ENCODE data around the gene ASAP3. TPM values are rescaled to one million over a fixed set of nuclear protein-coding genes. Genes with fewer than 3 reads are reported as not detected.

Gene ASAP3
- total RNA-seq, 3 donors from 2014 or later = 0.49 to 0.90 (median 0.66) TPM

DNA sequence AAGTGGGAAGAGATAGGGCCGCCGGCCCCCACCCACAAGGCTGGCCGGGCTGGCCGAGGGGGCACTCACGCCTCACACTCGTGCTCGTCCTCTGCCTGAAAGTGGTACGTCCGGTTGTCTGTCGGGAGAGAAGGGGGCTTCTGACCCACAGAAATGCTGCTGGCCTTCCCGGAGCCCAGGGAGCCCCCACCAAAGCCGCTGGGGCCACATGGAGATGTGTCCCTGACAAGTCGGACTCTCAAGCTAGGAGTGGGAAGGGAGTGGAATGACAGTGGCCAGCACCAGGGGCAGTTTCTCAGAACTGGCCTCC is 46.7 kb downstream of the ASAP3 start:
- no peaks in the 10 kb centered on the region for H3K4me1 Mint-ChIP-seq (ENCODE audit: low read depth)
- H3K4me3 Mint-ChIP-seq = no peak overlapping the region
- H3K36me3 Mint-ChIP-seq (ENCODE audit: insufficient read depth) = no peaks in the 10 kb centered on the region
- no peak for ATAC-seq
- no peak for DNase-seq
- no peaks in the 10 kb centered on the region for H3K9me3 Mint-ChIP-seq
- H3K27me3 Mint-ChIP-seq (ENCODE audit: low read depth) = no peaks in the 10 kb centered on the region

DNA sequence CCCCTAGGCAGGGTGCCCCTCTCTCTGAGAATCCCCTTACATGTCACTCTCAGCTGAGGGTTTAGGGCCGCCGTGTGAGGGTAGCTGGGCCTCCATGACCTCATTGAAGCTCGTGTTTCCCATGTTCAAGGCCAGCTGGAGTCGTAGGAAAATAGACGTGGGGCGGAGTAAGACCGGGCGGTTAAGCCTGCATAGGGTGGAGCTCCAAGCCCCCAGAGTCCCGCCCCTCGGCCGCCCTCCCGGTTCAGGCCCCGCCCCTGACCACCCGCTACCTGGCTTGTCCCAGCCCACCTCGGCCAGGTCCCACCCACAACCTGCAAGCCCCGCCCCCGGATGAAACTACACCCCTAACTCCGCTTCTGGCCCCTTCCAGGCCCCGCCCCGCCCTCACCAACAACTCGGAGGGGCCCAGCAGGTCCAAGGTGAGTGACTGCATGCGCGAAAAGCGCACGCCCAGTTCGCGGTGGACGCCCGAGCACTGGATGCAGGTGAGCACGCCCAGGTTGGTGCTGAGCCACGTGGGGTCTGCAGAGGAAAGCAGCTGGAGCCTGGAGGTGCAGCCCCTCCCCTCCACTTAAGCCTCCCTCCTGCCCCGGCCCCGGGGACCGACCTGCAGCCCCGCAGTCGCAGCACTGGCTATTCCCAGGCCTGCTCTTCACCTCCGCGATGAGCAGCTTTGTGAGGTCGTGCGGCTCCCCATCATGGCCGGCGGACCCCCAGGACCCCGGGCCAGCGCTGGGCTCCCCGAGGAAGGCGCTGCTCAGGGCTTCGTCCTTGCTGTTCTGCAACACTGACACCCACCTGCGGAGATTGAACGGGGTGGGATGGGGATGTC is 47.2 kb downstream of the ASAP3 start:
- Mint-ChIP-seq H3K4me1 (ENCODE audit: low read depth) (no peaks in the 10 kb centered on the region), H3K36me3 (ENCODE audit: insufficient read depth) (no peaks in the 10 kb centered on the region), H3K9me3 (no peaks in the 10 kb centered on the region), H3K4me3 (no peak overlapping the region), H3K27me3 (ENCODE audit: low read depth) (no peaks in the 10 kb centered on the region)
- ATAC-seq (peak; percentile 28 to 75), DNase-seq (no peak)

DNA sequence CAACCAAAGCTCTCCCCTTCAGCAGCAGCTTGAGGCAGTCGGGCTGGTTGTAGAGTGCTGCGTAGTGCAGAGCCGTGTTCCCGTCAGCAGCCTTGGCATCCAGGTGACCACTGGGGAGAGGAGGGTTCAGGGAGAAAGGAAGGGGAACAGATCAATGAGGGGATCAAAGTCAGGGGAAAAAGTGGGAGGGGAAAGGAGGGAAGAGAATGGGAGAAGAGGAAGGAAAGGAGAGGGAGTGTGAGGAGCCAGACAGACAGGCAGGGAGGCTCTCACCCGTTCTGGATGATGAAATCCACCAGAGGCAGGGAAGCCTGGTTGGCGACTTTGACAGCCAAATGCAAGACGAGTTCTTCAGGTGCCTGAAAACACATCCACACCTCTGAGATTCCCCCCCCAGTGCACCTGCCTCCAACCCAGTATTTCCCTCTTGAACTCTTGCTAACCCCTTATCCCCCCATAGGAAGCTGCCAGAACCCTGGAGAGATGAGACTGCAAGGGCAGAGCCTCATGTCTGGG is 49.7 kb downstream of the ASAP3 start:
- no peaks in the 10 kb centered on the region for H3K4me1 Mint-ChIP-seq (ENCODE audit: low read depth)
- no peaks in the 10 kb centered on the region for H3K27me3 Mint-ChIP-seq (ENCODE audit: low read depth)
- no peak for ATAC-seq
- H3K4me3 Mint-ChIP-seq = no peak overlapping the region
- no peak for DNase-seq
- no peaks in the 10 kb centered on the region for H3K9me3 Mint-ChIP-seq
- no peaks in the 10 kb centered on the region for H3K36me3 Mint-ChIP-seq (ENCODE audit: insufficient read depth)

DNA sequence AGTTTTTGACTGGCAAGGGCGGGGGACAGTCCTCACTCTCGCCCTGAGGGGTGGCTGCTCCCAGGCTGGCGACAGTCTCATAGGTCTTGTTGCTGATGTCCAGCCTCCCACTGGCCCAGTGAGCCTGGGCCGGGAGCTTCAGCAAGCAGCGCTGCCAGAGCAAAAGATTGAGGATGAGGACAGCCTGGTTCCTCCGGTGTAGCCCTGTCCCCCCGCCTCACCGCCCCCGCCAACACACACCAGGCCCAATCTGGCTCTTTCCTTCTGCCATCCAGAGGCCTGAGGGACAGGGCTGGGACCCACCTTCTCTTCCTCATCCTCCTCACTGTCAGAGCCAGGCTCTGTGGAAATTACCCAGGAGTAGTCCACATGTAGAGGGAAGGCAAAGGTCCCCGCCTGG is 50.9 kb downstream of the ASAP3 start:
- no peak overlapping the region for H3K4me3 Mint-ChIP-seq
- ATAC-seq = no peak
- no peaks in the 10 kb centered on the region for H3K4me1 Mint-ChIP-seq (ENCODE audit: low read depth)
- no peaks in the 10 kb centered on the region for H3K9me3 Mint-ChIP-seq
- H3K27me3 Mint-ChIP-seq (ENCODE audit: low read depth) = no peaks in the 10 kb centered on the region
- no peaks in the 10 kb centered on the region for H3K36me3 Mint-ChIP-seq (ENCODE audit: insufficient read depth)
- no peak for DNase-seq

DNA sequence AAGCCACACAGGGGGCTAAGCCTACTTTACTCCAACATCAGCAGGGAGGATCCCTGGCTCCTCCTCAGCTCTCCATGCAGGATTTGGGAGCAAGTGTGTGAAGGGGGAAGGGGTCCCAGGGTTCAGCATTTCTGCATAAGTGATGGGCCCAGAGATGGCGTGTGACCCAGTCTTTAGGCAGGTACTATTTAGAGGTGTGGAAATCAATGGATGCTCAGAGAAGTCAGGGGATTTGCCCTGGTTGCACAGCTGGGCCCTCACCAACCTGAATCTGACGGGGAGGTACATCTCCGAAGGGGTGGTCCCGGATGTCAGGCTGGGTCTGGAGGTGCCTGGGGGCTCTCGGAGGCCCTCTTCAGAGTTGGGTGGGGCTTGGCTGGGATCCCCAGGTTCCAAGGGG is 52.5 kb downstream of the ASAP3 start:
- H3K36me3 Mint-ChIP-seq (ENCODE audit: insufficient read depth) = no peaks in the 10 kb centered on the region
- H3K9me3 Mint-ChIP-seq = no peaks in the 10 kb centered on the region
- no peak for DNase-seq
- H3K27me3 Mint-ChIP-seq (ENCODE audit: low read depth) = no peaks in the 10 kb centered on the region
- H3K4me3 Mint-ChIP-seq = no peak overlapping the region
- ATAC-seq = no peak
- H3K4me1 Mint-ChIP-seq (ENCODE audit: low read depth) = no peaks in the 10 kb centered on the region

DNA sequence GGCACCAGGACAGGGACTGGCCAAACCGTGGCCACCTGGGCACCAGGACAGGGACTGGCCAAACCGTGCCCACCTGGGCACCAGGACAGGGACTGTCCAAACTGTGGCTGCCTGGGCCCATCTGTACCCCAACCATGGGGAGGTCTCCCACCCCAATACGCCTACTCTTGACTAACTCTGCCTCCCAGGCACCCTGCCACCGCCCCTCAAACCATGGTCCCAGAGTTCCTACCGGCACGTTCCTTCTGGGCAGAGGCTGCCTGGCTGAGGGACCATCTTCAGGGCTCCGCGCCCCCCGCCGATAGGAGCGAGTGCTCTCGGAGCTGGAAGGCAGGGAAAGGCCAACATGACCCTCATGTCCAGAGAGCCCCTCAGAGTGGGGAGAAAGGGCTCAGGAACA is 53.2 kb downstream of the ASAP3 start:
- no peaks in the 10 kb centered on the region for H3K4me1 Mint-ChIP-seq (ENCODE audit: low read depth)
- H3K27me3 Mint-ChIP-seq (ENCODE audit: low read depth) = peaks cover 6% of the 10 kb centered on the region
- DNase-seq (no peak), ATAC-seq (no peak)
- no peaks in the 10 kb centered on the region for H3K36me3 Mint-ChIP-seq (ENCODE audit: insufficient read depth)
- H3K4me3 Mint-ChIP-seq = no peak overlapping the region
- H3K9me3 Mint-ChIP-seq = no peaks in the 10 kb centered on the region

DNA sequence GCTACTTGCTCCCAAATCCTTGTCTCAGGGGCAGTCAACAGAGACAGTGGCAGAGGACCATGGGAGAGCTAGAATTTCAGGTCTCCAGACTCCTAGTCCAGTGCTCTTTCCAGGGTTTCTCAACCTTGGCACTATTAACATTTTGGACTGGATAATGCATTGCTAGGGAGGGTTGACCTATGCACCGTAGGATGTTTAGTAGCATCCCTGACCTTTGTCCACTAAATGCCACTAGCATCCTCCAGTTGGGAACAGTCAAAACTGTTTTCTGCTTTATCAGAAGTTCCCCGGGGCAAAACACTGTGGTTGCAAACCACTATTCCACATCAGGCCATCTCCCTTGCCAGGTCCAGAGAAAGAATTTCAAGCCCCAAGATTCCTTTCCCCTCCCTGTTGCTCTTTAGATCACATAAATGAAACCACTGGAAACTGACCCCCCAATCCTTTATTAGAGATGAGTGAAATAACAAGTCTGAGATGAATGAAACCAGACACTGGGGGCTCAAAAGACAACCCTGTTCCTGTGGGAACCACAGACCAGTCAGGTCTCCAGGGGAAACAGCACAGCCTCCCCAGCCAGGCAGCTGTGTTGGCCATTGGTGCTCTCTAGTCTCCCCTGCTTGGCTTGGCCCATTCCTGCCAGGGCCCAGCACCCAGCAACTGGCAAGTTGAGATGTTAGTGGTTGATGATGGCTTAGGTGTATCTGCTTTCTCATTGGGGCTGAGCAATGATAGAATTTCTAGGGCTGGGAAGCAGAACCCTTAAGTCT is 55.7 kb downstream of the ASAP3 start:
- DNase-seq (no peak), ATAC-seq (no peak)
- Mint-ChIP-seq H3K4me1 (ENCODE audit: low read depth) (peaks cover 4% of the 10 kb centered on the region), H3K4me3 (no peak overlapping the region), H3K9me3 (no peaks in the 10 kb centered on the region), H3K27me3 (ENCODE audit: low read depth) (peaks cover 6% of the 10 kb centered on the region), H3K36me3 (ENCODE audit: insufficient read depth) (no peaks in the 10 kb centered on the region)

DNA sequence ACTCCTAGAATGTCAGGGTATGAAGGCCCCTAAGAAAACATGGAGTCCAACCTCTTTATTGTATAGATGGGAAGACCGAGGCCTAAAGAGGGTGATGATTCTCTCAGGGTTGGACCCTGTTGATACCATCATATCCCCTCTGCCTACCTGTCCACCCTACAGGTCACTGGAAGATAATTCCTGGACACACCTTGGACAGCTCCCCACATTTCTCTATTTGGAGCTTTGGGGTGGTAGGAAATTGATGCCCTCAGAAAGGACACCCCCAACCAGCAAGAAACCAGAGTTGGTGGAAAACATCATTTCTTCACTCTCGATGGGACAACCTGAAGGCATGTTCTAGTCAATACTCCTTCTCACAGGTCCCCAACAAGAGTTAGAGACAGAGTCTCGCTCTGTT is 56.4 kb downstream of the ASAP3 start:
- no peaks in the 10 kb centered on the region for H3K9me3 Mint-ChIP-seq
- peaks cover 6% of the 10 kb centered on the region for H3K27me3 Mint-ChIP-seq (ENCODE audit: low read depth)
- no peaks in the 10 kb centered on the region for H3K36me3 Mint-ChIP-seq (ENCODE audit: insufficient read depth)
- no peak for ATAC-seq
- peaks cover 12% of the 10 kb centered on the region for H3K4me1 Mint-ChIP-seq (ENCODE audit: low read depth)
- no peak for DNase-seq
- no peak overlapping the region for H3K4me3 Mint-ChIP-seq

DNA sequence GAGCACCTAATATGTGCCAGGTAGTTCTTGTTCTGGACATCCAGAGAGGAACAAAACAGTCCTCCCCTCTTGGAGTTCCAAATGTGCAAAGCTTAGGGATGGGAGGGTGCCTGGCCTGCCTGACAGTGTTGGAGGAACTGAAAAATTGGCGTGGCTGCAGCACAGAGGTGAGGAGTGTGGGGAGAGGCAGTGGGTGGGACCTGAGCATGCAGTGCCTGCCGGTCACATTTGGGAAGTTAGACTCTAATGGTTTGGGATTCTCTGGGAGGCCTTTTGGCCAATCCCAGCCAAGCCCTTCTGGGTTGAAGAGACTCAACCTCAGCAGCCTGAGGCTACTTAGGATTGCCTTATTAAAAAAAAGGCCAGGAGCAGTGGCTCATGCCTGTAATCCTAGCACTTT is 57.2 kb downstream of the ASAP3 start:
- ATAC-seq = no peak

DNA sequence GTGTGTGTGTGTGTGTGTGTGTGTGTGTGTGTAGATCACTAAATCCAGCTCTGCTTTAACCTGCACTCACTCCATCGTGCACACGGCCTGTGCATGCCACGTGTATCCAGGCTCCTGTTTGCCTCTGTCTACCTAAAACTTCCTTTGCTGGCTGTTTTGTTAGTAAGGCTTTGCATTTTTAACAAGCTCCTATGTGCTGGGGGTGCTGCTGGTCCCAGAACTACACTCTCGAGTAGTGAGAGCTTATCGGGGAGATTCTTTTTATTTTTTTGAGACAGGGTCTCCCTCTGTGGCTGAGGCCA is 58.8 kb downstream of the ASAP3 start:
- Mint-ChIP-seq H3K4me3 (peak overlapping the region; percentile 66), H3K4me1 (ENCODE audit: low read depth) (peaks cover 20% of the 10 kb centered on the region), H3K27me3 (ENCODE audit: low read depth) (peaks cover 6% of the 10 kb centered on the region), H3K36me3 (ENCODE audit: insufficient read depth) (no peaks in the 10 kb centered on the region), H3K9me3 (no peaks in the 10 kb centered on the region)
- DNase-seq = no peak
- ATAC-seq = no peak

More for the DNA sequence above, 57.2 kb downstream of the ASAP3 start:
- Mint-ChIP-seq H3K27me3 (ENCODE audit: low read depth) (peaks cover 6% of the 10 kb centered on the region), H3K36me3 (ENCODE audit: insufficient read depth) (no peaks in the 10 kb centered on the region), H3K9me3 (no peaks in the 10 kb centered on the region), H3K4me1 (ENCODE audit: low read depth) (peaks cover 19% of the 10 kb centered on the region), H3K4me3 (no peak overlapping the region)
- DNase-seq = no peak

DNA sequence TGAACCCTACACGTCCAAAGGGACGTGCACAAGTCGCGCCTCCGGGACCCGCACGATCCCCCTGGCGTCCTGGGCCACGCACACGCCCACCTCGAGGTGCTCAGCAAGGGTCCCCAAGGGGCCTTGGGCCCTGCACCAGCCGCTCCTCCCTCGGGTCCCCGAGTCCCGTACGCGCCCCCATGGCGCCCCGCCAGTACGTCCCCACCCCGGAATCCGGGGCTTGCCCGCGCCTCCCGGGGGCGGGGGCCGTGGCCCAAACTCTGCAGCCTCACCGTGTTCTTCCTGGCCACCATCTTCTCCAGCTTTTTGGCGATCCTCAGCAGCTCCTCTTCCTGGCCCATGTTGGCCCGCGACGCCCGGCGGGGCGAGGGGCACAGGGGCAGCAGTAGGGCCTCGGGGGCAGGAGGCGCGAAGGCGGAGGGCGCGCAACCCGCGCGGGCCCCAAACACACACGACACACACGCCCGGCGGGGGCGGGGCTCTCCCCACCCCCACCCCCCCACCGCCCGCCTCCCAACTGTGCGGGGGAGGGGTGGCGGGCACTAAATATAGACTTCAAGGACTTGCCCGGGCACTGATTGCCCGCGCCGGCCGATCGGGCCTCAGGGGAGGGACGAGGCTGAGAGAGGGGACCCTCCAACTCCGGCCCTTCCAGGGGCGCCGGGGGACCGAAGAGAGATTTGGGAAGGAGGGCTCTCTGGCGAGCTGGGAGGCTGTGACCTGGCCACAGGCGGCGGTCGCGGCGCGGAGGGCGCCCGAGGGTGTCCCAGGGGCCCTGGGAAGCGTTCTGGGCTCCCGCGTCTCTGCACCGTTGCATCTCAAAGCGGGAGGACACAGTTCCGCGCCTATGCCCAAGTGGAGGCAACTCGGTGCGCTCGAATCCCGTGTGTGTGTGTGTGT is 59.4 kb downstream of the ASAP3 start, which contains the start of gene TCEA3:
TCEA3 (minus strand) TSS at position 456 of the 900 bp plus-strand sequence; CDS start at position 341, 115 bp downstream.
- ATAC-seq (peak; percentile 51 to 55), DNase-seq (peak; percentile 14)
- Mint-ChIP-seq H3K36me3 (ENCODE audit: insufficient read depth) (no peaks in the 10 kb centered on the region), H3K4me3 (peak within 1 kb of the TSS; percentile 82), H3K27me3 (ENCODE audit: low read depth) (peaks cover 6% of the 10 kb centered on the region), H3K4me1 (ENCODE audit: low read depth) (peaks cover 23% of the 10 kb centered on the region), H3K9me3 (no peaks in the 10 kb centered on the region)

DNA sequence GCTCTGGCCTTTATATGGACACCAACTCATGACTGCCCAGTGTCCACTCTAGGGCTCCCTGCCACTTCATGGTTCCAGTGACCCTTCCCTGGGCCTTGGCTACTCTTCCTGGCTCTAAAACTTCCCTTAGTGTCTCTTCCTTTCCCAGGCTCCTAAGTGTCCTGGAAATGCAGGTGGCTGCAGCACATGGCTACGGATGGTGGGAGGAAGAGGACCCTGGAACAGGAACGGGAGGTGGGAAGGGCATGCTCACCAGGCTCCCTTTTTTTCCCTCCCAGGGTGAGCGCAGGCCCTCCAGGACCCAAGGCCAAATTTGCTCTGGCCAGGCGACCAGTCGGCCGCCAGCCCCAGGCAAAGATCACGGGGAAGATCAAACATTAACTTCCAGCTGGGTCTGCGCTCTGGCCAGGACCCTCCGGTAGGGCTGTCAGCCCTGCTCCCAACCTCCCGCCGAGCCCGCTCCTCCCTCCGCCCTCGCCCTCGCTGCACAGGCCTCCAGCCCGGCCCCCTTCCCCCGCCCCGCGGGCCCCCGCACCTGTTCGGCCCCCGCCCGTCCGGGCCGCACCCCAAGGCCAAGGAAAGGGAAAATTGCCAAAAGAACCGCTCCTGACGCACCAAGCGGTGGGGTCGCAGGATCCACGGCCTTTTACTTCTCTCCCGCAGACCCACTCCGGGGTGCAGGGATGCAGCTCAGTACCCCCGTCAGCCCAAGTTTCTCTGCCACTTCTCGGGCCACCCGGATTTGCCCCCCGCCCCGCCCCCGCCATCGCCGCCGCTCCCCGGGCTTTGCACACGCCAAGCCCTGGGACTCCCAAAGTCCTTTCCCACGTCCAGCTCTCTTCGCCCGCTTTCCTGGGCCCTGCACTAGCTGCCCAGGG is 60.3 kb downstream of the ASAP3 start:
- ATAC-seq (peak; percentile 24 to 26), DNase-seq (no peak)
- no peaks in the 10 kb centered on the region for H3K36me3 Mint-ChIP-seq (ENCODE audit: insufficient read depth)
- peaks cover 6% of the 10 kb centered on the region for H3K27me3 Mint-ChIP-seq (ENCODE audit: low read depth)
- peak overlapping the region; percentile 82 for H3K4me3 Mint-ChIP-seq
- peaks cover 23% of the 10 kb centered on the region for H3K4me1 Mint-ChIP-seq (ENCODE audit: low read depth)
- H3K9me3 Mint-ChIP-seq = no peaks in the 10 kb centered on the region

DNA sequence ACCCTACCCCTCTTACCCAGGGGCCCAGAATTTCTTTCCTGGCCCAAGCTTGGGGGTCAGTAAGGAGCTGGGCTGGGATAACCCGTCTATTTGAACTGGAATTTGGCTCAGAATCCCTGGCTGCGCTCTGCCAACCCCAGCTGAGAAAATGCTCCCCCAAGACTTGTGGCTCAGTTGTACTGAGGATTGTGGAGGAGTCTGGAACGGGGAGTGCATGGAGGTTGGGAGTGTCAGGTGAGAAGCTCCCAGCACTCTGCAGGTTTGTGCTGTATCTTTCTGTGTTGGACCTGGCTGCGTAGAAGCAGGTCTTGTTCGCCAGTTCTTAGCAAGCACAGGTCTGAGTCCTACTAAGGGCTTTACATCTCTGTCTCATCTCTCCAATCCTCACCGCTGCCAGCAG is 61.0 kb downstream of the ASAP3 start:
- no peaks in the 10 kb centered on the region for H3K9me3 Mint-ChIP-seq
- H3K4me1 Mint-ChIP-seq (ENCODE audit: low read depth) = peaks cover 23% of the 10 kb centered on the region
- no peaks in the 10 kb centered on the region for H3K36me3 Mint-ChIP-seq (ENCODE audit: insufficient read depth)
- peak overlapping the region; percentile 82 for H3K4me3 Mint-ChIP-seq
- DNase-seq = no peak
- no peak for ATAC-seq
- H3K27me3 Mint-ChIP-seq (ENCODE audit: low read depth) = peaks cover 6% of the 10 kb centered on the region
